ENCODE data around the gene MEX3B.
"Not testable (repeated sequence)": the region's sequence is repeated elsewhere in the genome, so short reads cannot be mapped to it uniquely, and the experiment has no call there.

MEX3B gene

GRCh38 chr15:82047453-82048400 lies 1.9 kb upstream of the MEX3B start:
- no peak for DNase-seq

DNA sequence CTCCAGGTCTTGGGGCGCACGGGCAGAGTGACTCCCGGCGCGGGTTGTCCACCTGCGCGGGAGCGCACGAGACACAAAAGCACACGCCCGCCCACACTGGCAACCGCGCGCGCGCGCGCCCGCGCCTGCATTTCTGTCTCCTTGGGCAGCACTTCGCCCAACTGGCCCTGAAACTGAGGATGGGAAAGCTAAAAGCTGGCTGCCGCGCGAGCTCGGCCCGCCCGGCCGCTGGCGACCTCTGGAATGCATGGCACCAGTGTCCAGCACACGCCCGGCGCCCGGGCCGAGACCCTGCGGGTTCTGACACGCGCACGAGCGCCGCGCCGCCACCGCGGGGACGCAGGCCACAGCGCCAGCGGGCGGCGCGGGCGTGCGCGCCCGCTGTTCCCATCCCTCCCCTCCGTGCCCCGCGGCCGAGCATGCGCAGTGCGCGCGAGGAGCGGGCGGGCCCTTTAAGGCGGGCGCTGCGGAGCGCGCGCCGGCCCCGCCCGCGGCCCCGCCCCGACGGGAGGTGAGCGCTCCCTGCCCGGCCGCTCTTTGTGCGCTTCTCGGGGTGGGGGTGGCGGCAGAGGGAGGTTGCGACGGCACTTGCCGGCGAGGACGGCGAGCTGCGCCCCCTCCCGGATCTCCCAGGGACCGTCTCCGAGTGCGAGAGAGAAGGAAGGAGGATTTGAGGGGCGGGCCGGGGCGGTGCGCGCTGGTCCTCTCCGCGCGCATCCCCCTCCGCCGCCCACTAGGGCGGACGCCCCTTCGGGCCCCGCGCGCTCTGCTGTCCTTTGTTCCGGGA lies 1.0 kb upstream of the MEX3B start:
- peak; percentile 71 for DNase-seq

GRCh38 chr15:82045179-82045891 lies 483 bp downstream of the MEX3B start:
- no peak for DNase-seq

GRCh38 chr15:82044373-82045178 lies 1.2 kb downstream of the MEX3B start:
- peak; percentile 44 for DNase-seq

DNA sequence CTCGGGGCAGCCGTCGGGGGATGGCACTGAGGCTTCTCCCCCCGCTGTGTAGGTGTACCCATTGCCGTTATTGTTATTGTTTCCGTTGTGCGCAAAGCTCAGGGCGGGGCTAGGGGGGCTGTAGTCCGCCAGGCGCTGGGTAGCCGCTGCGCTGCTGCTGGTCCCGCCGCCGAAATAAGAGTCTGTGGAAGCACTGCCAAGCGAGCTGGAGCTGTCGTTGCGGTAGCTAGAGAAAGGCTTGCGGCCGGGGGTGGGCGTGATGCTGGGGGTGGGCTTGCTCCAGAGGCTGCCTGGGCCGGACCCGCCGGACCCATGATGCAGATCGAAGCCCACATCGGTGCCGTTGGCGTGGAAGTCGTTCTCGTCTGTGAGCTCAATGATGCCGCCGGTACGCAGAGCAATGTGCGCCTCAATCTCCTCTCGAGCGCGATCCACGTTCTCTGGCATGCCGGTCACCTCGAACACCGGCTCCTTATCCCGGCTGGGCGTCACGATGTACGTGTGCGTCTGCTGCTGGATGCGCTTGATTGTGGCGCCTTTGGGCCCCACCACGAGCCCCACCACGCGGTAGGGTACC lies 1.9 kb downstream of the MEX3B start:
- peak; percentile 44 for DNase-seq

DNA sequence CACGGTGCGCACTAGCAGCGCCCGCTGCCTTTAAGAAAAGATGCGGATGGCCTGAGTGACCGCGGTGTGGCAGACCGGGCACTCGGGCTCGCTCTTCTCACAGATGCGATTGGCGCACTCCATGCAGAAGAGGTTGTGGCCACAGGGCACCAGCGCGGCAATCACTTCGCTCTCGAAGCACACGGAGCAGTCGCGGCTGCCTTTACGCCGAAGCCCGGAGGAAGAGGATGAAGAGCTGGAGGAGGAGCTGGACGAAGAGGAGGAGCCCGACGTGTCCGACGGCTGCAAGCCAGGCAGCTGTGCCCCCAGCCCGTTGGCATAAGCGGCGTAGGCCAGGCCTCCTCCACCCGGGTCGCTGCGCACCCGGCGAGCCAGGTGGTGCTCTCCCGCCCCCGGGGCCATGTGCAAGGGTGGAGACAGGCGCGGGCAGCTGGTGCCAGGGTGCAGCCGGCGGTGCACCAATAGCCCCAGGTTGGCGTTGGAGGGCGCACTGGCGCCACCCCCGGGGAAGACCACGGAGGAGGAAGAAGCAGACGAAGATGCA lies 2.6 kb downstream of the MEX3B start:
- no peak for DNase-seq

GRCh38 chr15:82040862-82041261 lies 5.0 kb downstream of the MEX3B start:
- DNase-seq, result peak; percentile 22

DNA sequence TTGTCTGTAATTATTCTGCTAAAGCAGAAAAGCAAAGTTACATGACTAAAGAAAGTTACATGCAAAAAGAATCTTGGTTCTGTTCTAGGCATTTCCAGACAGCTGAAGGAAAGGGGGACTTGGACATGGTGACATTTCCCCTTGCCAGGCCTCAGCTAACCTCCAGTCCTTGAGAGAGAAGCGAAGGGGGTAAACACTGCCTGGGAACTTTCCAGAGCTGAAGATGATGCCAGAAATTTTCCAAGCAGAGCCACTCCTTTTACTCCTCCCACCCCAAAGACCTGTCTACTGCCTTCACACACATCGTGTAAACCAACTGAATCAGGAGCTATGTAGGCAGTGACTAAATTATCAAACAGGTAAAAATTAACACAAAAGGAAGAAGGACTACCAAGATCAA lies 5.4 kb downstream of the MEX3B start:
- DNase-seq, result no peak

DNA sequence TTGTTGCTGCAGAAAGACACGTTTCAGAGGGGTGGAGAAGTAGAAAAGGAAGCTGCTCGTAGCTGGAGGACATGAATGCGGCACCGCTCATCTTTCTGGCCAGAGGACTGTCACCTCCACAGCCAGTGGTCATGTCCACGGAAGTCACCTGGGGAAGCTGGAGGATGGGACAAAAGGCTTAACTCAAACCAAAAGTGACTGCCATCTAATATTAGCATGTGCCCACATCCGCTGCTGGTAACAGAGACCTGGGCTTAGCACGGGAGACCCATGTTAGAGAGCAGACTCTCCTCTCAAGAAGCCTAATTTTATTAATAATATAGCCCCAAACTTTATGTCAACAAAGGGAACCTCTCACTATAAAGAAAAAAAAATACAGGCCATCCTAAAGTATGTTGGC lies 5.9 kb downstream of the MEX3B start:
- DNase-seq, result no peak

GRCh38 chr15:82036461-82036860 lies 9.4 kb downstream of the MEX3B start:
- DNase-seq, result no peak

GRCh38 chr15:82031871-82032270 lies 13.9 kb downstream of the MEX3B start:
- no peak for DNase-seq

GRCh38 chr15:82030176-82030575 lies 15.6 kb downstream of the MEX3B start:
- no peak for DNase-seq

GRCh38 chr15:82028163-82028562 lies 17.7 kb downstream of the MEX3B start:
- not testable (repeated sequence) for DNase-seq

DNA sequence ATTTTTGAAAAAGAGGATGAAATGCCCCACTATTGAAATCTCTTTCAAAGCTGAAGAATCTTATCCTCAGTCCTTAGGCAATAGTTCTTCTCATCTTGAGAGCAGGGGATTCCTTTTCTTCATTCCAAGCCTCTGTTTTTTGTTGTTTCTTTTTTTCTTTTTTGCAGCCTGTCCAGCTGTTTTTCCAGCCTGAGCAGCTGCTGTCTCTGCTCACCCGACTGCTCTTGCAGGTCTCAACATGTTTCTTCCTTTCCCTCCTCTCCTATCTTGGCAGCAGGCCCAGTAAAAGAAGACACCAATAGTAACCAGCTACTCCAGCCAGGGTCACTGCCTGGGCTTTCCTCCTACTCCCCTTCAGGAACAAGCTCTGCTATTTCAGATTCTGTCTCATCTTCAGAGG lies 23.8 kb downstream of the MEX3B start:
- DNase-seq, result peak; percentile 55

DNA sequence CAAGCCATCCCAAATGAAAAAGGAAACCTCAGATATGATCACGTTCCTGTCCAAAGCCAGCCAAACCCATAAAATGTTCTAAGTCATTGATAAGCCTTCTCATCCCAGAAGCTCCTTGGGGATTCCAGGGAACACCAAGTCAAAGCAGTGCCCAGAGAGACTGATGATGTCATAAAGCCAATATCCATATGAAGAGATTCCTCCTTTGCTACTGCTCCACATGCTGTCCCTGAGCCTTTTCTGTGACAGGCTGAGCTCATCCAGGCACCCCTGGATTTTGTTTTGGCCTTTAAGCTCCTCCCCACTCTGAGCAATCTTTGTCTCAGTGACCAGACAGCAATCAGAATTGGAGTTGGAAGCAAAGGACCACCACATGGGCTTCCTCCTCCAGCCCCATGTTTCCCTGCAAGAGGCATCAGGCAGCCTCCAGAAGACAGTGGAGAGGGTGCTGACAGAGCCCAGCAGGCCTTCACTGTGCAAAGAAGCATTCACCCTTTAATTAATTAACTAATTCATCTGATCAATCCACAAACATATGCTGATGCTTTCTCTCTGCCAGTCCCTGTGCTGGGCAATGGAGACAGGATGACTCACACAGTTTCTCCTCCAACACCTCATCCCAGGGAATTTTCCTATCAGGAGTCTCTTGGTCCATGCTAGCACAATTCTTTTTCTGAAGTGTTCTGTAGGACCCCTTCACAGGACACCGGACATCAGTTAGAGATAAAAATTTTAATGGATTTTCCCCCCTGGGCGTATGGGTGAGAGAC lies 25.0 kb downstream of the MEX3B start:
- peak; percentile 14 for DNase-seq

DNA sequence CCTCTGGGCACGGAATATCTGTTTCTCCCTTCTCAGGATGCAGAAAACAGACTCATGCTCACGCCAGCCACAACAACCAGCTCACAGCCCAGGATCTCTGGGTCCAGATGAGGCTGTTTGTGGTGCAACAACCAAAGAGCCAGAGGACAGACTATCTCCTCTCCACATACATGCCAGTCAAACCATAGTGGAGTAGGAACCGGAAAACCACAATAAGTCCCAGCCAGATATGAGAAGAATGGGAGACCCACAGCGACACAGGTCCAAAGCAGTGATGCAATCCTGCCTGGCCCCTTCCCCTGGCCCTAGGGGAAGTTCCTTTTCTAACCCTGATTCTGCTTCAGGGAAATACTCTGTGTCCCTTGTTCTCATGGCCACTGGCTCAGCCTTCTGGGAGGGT lies 27.6 kb downstream of the MEX3B start:
- no peak for DNase-seq

GRCh38 chr15:82017656-82018055 lies 28.2 kb downstream of the MEX3B start:
- DNase-seq, result no peak

GRCh38 chr15:82014989-82015388 lies 30.8 kb downstream of the MEX3B start:
- no peak for DNase-seq

DNA sequence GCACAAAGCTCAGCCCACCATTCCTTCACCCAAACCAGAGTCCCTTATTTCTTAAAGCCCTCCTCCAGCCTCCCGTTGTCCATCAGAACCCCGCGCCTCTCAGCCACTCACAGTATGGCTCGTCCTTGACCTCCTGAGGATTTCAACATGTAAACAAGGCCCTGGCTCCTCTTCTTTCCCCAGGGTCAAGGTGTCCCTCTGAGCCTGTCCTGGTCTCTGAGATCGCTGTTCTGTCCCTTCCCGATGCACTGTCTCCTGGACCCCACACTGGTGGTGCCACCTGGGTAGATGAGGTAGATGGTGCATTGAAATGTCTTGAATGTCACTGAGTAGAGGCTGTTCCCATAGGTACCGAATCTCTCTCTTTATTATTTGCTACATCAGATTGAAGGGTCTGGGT lies 32.9 kb downstream of the MEX3B start:
- no peak for DNase-seq

GRCh38 chr15:82005239-82005638 lies 40.6 kb downstream of the MEX3B start:
- no peak for DNase-seq

- DNase-seq, result no peak
These were observed 41.9 kb downstream of the MEX3B start for GRCh38 chr15:82003916-82004315.

Measured in NCI-H1694 (cell line).